Dendritic cell treated with granulocyte-macrophage colony-stimulating factor and Interleukin-4, amounts not matched to agents 40 ng/mL and 50 ng/mL, for 4 days (primary cell): ENCODE results near the gene ZNF503.

Source experiments
- H3K27ac Mint-ChIP-seq: one replicate; pipeline ENCODE4 v1.8.0; 2022; ENCODE audit warnings: mild to moderate bottlenecking, mixed read lengths
- H3K27me3 Mint-ChIP-seq: one replicate; pipeline ENCODE4 v1.8.0; 2022; ENCODE audit warnings: mild to moderate bottlenecking, mixed read lengths
- H3K36me3 Mint-ChIP-seq: one replicate; pipeline ENCODE4 v1.8.0; 2022; ENCODE audit warnings: low read depth, mixed read lengths
- H3K4me1 Mint-ChIP-seq: one replicate; pipeline ENCODE4 v1.8.0; 2022; ENCODE audit warnings: low read depth, mixed read lengths
- H3K4me3 Mint-ChIP-seq: one replicate; pipeline ENCODE4 v1.8.0; 2022; ENCODE audit warnings: mild to moderate bottlenecking, moderate library complexity, mixed read lengths
- H3K9me3 Mint-ChIP-seq: one replicate; pipeline ENCODE4 v1.8.0; 2022; ENCODE audit warnings: mixed read lengths
- intact Hi-C: fragments of 100-400 bp; cut with micrococcal nuclease; formaldehyde crosslinking; loops from one replicate; pipeline ENCODE4 v1.15.0; 2022

Gene ZNF503

GRCh38 chr10:75398692-75399460, 2.7 kb downstream of the ZNF503 start:
- no peaks in the 10 kb centered on the region for H3K9me3 Mint-ChIP-seq
- intact Hi-C loops: loop anchor here (5.0 to 10.0 kb wide), 2 partner anchors 104 to 1148 kb away; no protein-coding TSS in a partner anchor
- H3K4me1 Mint-ChIP-seq: peaks cover 51% of the 10 kb centered on the region
- H3K27me3 Mint-ChIP-seq: peaks cover 62% of the 10 kb centered on the region
- no peak overlapping the region for H3K4me3 Mint-ChIP-seq
- peaks cover 51% of the 10 kb centered on the region for H3K36me3 Mint-ChIP-seq
- no peak overlapping the region for H3K27ac Mint-ChIP-seq

GRCh38 chr10:75398200-75398691, 3.3 kb downstream of the ZNF503 start:
- Mint-ChIP-seq H3K9me3 (no peaks in the 10 kb centered on the region), H3K27ac (no peak overlapping the region), H3K36me3 (peaks cover 50% of the 10 kb centered on the region), H3K27me3 (peaks cover 62% of the 10 kb centered on the region), H3K4me3 (no peak overlapping the region), H3K4me1 (peaks cover 44% of the 10 kb centered on the region)
- intact Hi-C loops: loop anchor here (5.0 to 10.0 kb wide), 2 partner anchors 103 to 1149 kb away; no protein-coding TSS in a partner anchor

GRCh38 chr10:75397496-75398199, 3.9 kb downstream of the ZNF503 start:
- intact Hi-C loops: loop anchor here (5.0 to 10.0 kb wide), 2 partner anchors 103 to 1150 kb away; no protein-coding TSS in a partner anchor
- H3K9me3 Mint-ChIP-seq: no peaks in the 10 kb centered on the region
- H3K27me3 Mint-ChIP-seq: peaks cover 57% of the 10 kb centered on the region
- peaks cover 38% of the 10 kb centered on the region for H3K4me1 Mint-ChIP-seq
- H3K27ac Mint-ChIP-seq: no peak overlapping the region
- peak overlapping the region; percentile 32 for H3K4me3 Mint-ChIP-seq
- peaks cover 44% of the 10 kb centered on the region for H3K36me3 Mint-ChIP-seq

DNA sequence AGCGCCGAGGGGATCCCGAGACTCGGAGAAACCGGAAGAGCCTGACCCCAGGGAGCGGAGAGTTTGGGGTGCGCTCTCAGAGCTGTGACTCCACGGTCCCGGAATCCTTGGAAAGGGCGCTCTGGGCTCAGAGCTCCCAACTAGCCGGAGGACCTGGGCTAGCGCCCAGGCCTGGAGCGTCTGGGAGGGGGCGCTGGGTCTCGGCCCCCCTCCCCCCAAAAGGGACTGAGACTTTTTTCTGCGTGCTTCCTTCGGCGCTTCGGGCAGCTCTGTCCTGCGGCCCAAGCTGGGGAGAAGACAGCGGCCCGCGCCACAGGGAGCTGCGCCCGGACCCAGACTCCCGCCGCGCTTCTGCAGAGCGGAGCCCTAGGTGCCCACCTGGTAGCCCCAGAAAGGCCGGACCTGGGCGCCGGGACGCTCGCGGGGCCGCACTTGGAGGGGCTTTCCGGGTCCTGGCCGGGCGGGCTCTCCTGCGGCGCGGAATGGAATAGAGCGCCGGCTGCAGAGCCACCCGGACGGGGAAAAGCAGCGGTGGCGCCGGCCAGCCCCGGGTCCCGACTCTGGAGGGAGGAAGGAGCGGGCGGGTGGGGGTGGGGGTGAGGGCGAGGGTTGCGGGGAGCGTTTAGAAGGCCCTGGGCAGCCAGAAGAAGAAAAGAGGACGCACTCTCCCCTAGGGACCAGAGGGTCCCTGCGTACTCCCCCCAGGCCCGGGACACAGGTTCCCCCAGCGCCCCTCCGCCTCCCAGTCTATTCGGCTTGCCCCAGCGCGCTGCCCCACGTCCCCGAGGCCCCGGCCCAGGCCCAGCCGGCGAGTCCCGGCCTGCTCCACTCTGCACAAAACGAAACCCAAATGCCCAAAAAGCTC, 4.7 kb downstream of the ZNF503 start:
- Mint-ChIP-seq H3K36me3 (peaks cover 37% of the 10 kb centered on the region), H3K4me3 (peak overlapping the region; percentile 83), H3K9me3 (no peaks in the 10 kb centered on the region), H3K27me3 (peaks cover 60% of the 10 kb centered on the region), H3K27ac (peak overlapping the region; percentile 28), H3K4me1 (peaks cover 40% of the 10 kb centered on the region)
- intact Hi-C loops: loop anchor here (5.0 to 10.0 kb wide), 2 partner anchors 102 to 1150 kb away; no protein-coding TSS in a partner anchor

GRCh38 chr10:75395932-75396630, 5.5 kb downstream of the ZNF503 start:
- peak overlapping the region; percentile 83 for H3K4me3 Mint-ChIP-seq
- intact Hi-C loops: loop anchor here (5.0 to 10.0 kb wide), 2 partner anchors 101 to 1151 kb away; no protein-coding TSS in a partner anchor
- peaks cover 47% of the 10 kb centered on the region for H3K4me1 Mint-ChIP-seq
- H3K9me3 Mint-ChIP-seq: no peaks in the 10 kb centered on the region
- peaks cover 63% of the 10 kb centered on the region for H3K27me3 Mint-ChIP-seq
- H3K27ac Mint-ChIP-seq: peak overlapping the region; percentile 28
- H3K36me3 Mint-ChIP-seq: peaks cover 30% of the 10 kb centered on the region

DNA sequence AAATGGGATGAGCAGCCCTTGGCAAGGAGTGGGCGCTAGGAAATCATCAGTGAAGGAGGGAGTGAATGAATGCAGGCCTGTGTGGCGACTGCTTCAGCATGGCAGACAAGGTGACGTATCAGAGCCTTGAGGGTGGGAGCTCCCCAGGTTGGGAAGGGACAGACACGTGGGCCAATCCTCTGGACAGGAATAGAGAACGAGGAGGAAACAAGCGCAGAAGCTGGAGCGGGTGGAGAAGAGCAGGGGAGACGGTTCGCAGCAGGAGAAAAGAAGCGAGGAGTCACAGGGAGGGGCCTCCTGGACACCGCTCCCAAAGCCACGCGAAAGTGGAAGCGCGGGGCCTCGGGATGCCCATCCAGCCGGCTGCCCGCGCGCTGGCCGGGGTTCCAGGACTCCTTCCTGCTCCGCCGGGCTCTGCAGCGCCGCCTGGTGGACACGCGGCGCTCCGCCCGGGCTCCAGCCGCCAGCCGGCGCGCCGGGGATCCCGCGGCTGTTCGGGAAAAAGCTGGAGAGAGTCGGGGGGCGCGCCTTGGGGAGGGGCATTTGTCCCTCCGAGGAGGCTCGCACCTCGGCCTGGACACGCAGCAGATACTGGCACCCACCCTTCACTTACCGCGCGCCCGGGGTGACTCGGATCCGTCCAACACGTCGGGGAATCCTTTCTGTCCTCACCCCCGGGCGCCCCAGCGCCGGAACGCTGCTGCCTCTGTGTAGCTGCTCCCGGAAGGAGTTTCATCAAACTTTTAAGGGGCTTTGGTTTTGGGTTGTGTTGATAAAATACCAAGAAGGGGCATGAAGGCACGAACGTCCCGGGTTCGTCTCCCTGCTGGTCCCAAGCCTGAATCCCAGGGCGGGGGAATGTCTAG, 6.3 kb downstream of the ZNF503 start:
- Mint-ChIP-seq H3K4me3 (peak overlapping the region; percentile 83), H3K9me3 (no peaks in the 10 kb centered on the region), H3K27me3 (peaks cover 64% of the 10 kb centered on the region), H3K27ac (no peak overlapping the region), H3K4me1 (peaks cover 44% of the 10 kb centered on the region), H3K36me3 (peaks cover 22% of the 10 kb centered on the region)
- intact Hi-C loops: loop anchor here (5.0 to 10.0 kb wide), 2 partner anchors 100 to 1152 kb away; no protein-coding TSS in a partner anchor

- intact Hi-C loops: loop anchor here (10.0 kb wide), 1 partner anchor 99 kb away; no protein-coding TSS in a partner anchor
- peaks cover 38% of the 10 kb centered on the region for H3K4me1 Mint-ChIP-seq
- peaks cover 64% of the 10 kb centered on the region for H3K27me3 Mint-ChIP-seq
- peaks cover 13% of the 10 kb centered on the region for H3K36me3 Mint-ChIP-seq
- H3K4me3 Mint-ChIP-seq: no peak overlapping the region
- H3K27ac Mint-ChIP-seq: no peak overlapping the region
- no peaks in the 10 kb centered on the region for H3K9me3 Mint-ChIP-seq
Observed at GRCh38 chr10:75394221-75394620, 7.3 kb downstream of the ZNF503 start.

DNA sequence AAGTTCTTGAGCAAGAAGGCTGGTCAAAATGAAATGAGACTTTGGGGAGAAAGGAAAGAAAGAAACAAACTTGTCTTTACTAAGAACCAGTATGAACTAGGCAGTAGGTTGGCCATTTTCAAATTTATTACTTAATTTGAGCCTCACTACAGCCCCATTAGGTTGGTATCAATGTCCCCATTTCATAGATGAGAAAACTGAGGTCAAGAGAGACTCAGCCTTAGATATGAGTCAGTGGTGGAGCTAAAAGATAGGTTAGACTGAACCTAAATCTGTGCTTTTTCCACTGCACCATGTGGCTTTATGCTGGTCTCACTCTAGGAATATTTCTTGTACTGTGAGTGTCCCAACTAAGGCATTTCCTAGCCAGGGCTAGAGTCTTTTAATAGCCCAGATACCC, 8.8 kb downstream of the ZNF503 start:
- peaks cover 37% of the 10 kb centered on the region for H3K4me1 Mint-ChIP-seq
- H3K27me3 Mint-ChIP-seq: peaks cover 56% of the 10 kb centered on the region
- no peak overlapping the region for H3K27ac Mint-ChIP-seq
- H3K36me3 Mint-ChIP-seq: no peaks in the 10 kb centered on the region
- H3K9me3 Mint-ChIP-seq: no peaks in the 10 kb centered on the region
- H3K4me3 Mint-ChIP-seq: no peak overlapping the region
- intact Hi-C loops: loop anchor here (10.0 kb wide), 1 partner anchor 98 kb away; no protein-coding TSS in a partner anchor

DNA sequence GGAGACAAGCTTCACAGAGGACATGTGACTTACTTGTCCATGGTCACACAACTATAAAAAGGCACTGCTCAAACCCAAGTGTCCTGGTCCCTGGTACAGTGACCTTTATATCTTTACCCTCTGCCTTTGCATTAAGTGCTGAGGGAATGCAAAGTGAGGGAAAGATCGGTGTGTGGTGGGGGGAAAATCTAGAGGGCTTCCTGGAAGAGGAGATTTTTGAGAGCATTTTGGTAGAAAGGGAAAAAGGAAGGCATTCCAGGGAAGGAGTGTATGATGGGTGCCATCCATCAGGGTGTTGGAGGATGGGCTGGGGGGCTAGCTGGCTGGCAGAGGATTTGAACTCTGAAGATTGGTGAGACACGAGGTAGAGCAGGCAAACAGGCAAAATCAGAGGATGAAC, 9.3 kb downstream of the ZNF503 start:
- intact Hi-C loops: loop anchor here (10.0 kb wide), 1 partner anchor 97 kb away; no protein-coding TSS in a partner anchor
- H3K36me3 Mint-ChIP-seq: no peaks in the 10 kb centered on the region
- peaks cover 51% of the 10 kb centered on the region for H3K27me3 Mint-ChIP-seq
- no peak overlapping the region for H3K27ac Mint-ChIP-seq
- H3K9me3 Mint-ChIP-seq: no peaks in the 10 kb centered on the region
- no peak overlapping the region for H3K4me3 Mint-ChIP-seq
- H3K4me1 Mint-ChIP-seq: peaks cover 32% of the 10 kb centered on the region

DNA sequence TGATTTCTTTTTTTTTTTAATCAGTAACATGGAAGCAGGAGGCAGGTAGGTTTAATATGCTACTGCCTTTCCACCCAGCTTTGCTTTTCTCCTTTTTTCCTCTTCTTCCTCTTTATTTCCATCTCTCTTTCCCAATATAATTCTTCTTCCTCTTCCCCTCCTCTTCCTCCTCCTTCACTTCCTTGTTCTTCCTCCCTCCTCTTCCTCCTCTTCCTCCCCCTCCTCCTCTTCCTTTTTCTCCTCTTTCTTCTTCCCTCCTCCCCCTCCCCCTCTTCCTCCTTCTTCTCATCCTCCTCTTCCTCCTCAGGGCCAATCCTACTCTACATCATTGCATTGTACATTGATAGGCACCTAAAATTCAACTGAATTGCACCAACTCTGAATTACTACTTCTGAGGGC, 11.4 kb downstream of the ZNF503 start:
- no peak overlapping the region for H3K4me3 Mint-ChIP-seq
- H3K4me1 Mint-ChIP-seq: peaks cover 20% of the 10 kb centered on the region
- H3K36me3 Mint-ChIP-seq: no peaks in the 10 kb centered on the region
- peaks cover 37% of the 10 kb centered on the region for H3K27me3 Mint-ChIP-seq
- no peak overlapping the region for H3K27ac Mint-ChIP-seq
- peaks cover 12% of the 10 kb centered on the region for H3K9me3 Mint-ChIP-seq
- intact Hi-C loops: loop anchor here (10.0 kb wide), 1 partner anchor 95 kb away; no protein-coding TSS in a partner anchor

GRCh38 chr10:75388082-75388481, 13.5 kb downstream of the ZNF503 start:
- intact Hi-C loops: no loop called here
- peaks cover 12% of the 10 kb centered on the region for H3K9me3 Mint-ChIP-seq
- no peak overlapping the region for H3K4me3 Mint-ChIP-seq
- no peak overlapping the region for H3K27ac Mint-ChIP-seq
- H3K27me3 Mint-ChIP-seq: peaks cover 31% of the 10 kb centered on the region
- H3K4me1 Mint-ChIP-seq: peaks cover 19% of the 10 kb centered on the region
- no peaks in the 10 kb centered on the region for H3K36me3 Mint-ChIP-seq

- Mint-ChIP-seq H3K27ac (no peak overlapping the region), H3K4me3 (no peak overlapping the region), H3K9me3 (peaks cover 12% of the 10 kb centered on the region), H3K27me3 (peaks cover 27% of the 10 kb centered on the region), H3K4me1 (peaks cover 15% of the 10 kb centered on the region), H3K36me3 (no peaks in the 10 kb centered on the region)
- intact Hi-C loops: no loop called here
Observed at GRCh38 chr10:75386128-75386527, 15.4 kb downstream of the ZNF503 start.
